Caco-2 (cell line): Measurements from ENCODE around the gene KIDINS220. TPM values are rescaled to one million over a fixed set of nuclear protein-coding genes. Genes with fewer than 3 reads are reported as not detected.

Experiments
- BruUV-seq: library from RNA; stranded (reverse); fragments of 400-500 nt; replicated peaks from 2 replicates; lab custom pipeline; 2021; lab: Mats Ljungman, UMichigan
- CTCF ChIA-PET: fragments of 300-600 bp; sonication (Branson Sonifier 250); formaldehyde crosslinking; loops from one replicate; lab custom pipeline; 2022; ENCODE audit warnings: antibody characterized with exemption; lab: Charles Lee
- POLR2A ChIA-PET: fragments of 300-600 bp; sonication (Branson Sonifier 250); formaldehyde crosslinking; loops from one replicate; lab custom pipeline; 2022; ENCODE audit warnings: antibody characterized with exemption; lab: Charles Lee
- DNase-seq, 2 experiments: peaks; one replicate each; pipeline versions ENCODE4 v3.0.0 to v3.0.0-alpha.2; 2020 to 2022
- H3K27me3 ChIP-seq: replicated peaks from 2 replicates; pipeline ENCODE4 v1.6.0; 2011; ENCODE audit warnings: low read length; ENCODE audit not compliant: control insufficient read depth, insufficient read depth
- H3K36me3 ChIP-seq: 2 replicates; pipeline ENCODE4 v1.5.1; 2011; ENCODE audit warnings: low read length; ENCODE audit not compliant: control insufficient read depth, insufficient read depth
- H3K4me1 ChIP-seq: fragments of 250-450 bp; sonication (Bioruptor Pico); 2 replicates; pipeline ENCODE4 v1.5.1; 2020; ENCODE audit warnings: mild to moderate bottlenecking
- H3K4me3 ChIP-seq: 2 replicates; pipeline ENCODE4 v1.5.1; 2011; ENCODE audit warnings: low read depth, mild to moderate bottlenecking, control low read depth, low read length
- H3K9me3 ChIP-seq: fragments of 250-450 bp; sonication (Bioruptor Pico); 2 replicates; pipeline ENCODE4 v1.5.1; 2020; ENCODE audit warnings: mild to moderate bottlenecking, moderate library complexity
- H3K27ac Mint-ChIP-seq: one replicate; pipeline ENCODE4 v1.8.0; 2022; ENCODE audit warnings: mixed read lengths; ENCODE audit not compliant: unreplicated experiment
- H3K27me3 Mint-ChIP-seq: one replicate; pipeline ENCODE4 v1.8.0; 2022; ENCODE audit warnings: mixed read lengths; ENCODE audit not compliant: insufficient read depth, unreplicated experiment
- H3K36me3 Mint-ChIP-seq: one replicate; pipeline ENCODE4 v1.8.0; 2022; ENCODE audit warnings: mild to moderate bottlenecking, mixed read lengths; ENCODE audit not compliant: insufficient read depth, unreplicated experiment
- H3K4me1 Mint-ChIP-seq: one replicate; pipeline ENCODE4 v1.8.0; 2022; ENCODE audit warnings: low read depth, mixed read lengths; ENCODE audit not compliant: unreplicated experiment
- H3K4me3 Mint-ChIP-seq: one replicate; pipeline ENCODE4 v1.8.0; 2022; ENCODE audit warnings: mild to moderate bottlenecking, moderate library complexity, mixed read lengths; ENCODE audit not compliant: unreplicated experiment
- H3K9me3 Mint-ChIP-seq: one replicate; pipeline ENCODE4 v1.8.0; 2022; ENCODE audit warnings: mixed read lengths; ENCODE audit not compliant: unreplicated experiment
- CTCF ChIP-seq, 2 experiments: fragments of 200-600 bp in 1 of 2; IDR thresholded peaks; 1 replicate in 1 of 2; 2 replicates in 1 of 2; pipeline versions ENCODE4 v1.5.1 to v1.8.0; 2011 to 2022; ENCODE audit warnings: antibody characterized with exemption in 1 of 2, control low read depth in 1 of 2, inconsistent platforms in 1 of 2, low read depth in 1 of 2, low read length in 1 of 2, mild to moderate bottlenecking in 1 of 2, moderate library complexity in 1 of 2; ENCODE audit not compliant: insufficient read depth in 1 of 2, severe bottlenecking in 1 of 2, unreplicated experiment in 1 of 2
- intact Hi-C: fragments of 100-400 bp; cut with micrococcal nuclease; formaldehyde crosslinking; loops from one replicate; pipeline ENCODE4 v1.10.0; 2022; ENCODE audit not compliant: unreplicated experiment
- total RNA-seq: library from RNA; stranded (reverse); gene quantifications from 2 replicates; pipeline ENCODE4 v1.2.3, GENCODE V29; 2022

Gene KIDINS220
- total RNA-seq, 1 experiment from 2014 or later = 32.8 TPM

- BruUV-seq = no TSS peak
- CTCF ChIA-PET = no interaction called here
- H3K9me3 Mint-ChIP-seq = no peaks in the 10 kb centered on the region
- intact Hi-C loops = no loop called here
- DNase-seq = no peak
- TF ChIP-seq CTCF (IDR thresholded peaks at IDR 0.05; ENCODE audit: insufficient read depth in 1 of 2, low read depth in 1 of 2, low read length in 1 of 2, severe bottlenecking in 1 of 2, unreplicated experiment in 1 of 2) = no peak
- no peak overlapping the region for H3K4me3 Mint-ChIP-seq
- no peaks in the 10 kb centered on the region for H3K9me3 ChIP-seq
- no peaks in the 10 kb centered on the region for H3K27me3 Mint-ChIP-seq
- H3K27me3 ChIP-seq = no peaks in the 10 kb centered on the region
- POLR2A ChIA-PET = no interaction called here
- H3K4me3 ChIP-seq = no peak overlapping the region
- no peaks in the 10 kb centered on the region for H3K36me3 Mint-ChIP-seq
- H3K4me1 Mint-ChIP-seq = no peaks in the 10 kb centered on the region
- H3K4me1 ChIP-seq = no peaks in the 10 kb centered on the region
- H3K27ac Mint-ChIP-seq = no peak overlapping the region
- no peaks in the 10 kb centered on the region for H3K36me3 ChIP-seq
Measured at GRCh38 chr2:8860239-8860638, 22.8 kb upstream of the KIDINS220 start.

- Mint-ChIP-seq H3K36me3 (no peaks in the 10 kb centered on the region), H3K27me3 (no peaks in the 10 kb centered on the region), H3K9me3 (no peaks in the 10 kb centered on the region), H3K4me1 (no peaks in the 10 kb centered on the region), H3K4me3 (no peak overlapping the region), H3K27ac (no peak overlapping the region)
- ChIA-PET POLR2A (no interaction called here), CTCF (no interaction called here)
- no peaks in the 10 kb centered on the region for H3K9me3 ChIP-seq
- BruUV-seq = no TSS peak
- intact Hi-C loops = no loop called here
- H3K36me3 ChIP-seq = no peaks in the 10 kb centered on the region
- H3K4me3 ChIP-seq = no peak overlapping the region
- TF ChIP-seq CTCF (IDR thresholded peaks at IDR 0.05; ENCODE audit: insufficient read depth in 1 of 2, low read depth in 1 of 2, low read length in 1 of 2, severe bottlenecking in 1 of 2, unreplicated experiment in 1 of 2) = no peak
- H3K4me1 ChIP-seq = no peaks in the 10 kb centered on the region
- H3K27me3 ChIP-seq = no peaks in the 10 kb centered on the region
- DNase-seq = no peak
Measured at GRCh38 chr2:8858910-8859309, 21.5 kb upstream of the KIDINS220 start.

- Mint-ChIP-seq H3K4me3 (no peak overlapping the region), H3K36me3 (no peaks in the 10 kb centered on the region), H3K27me3 (no peaks in the 10 kb centered on the region), H3K9me3 (no peaks in the 10 kb centered on the region), H3K27ac (no peak overlapping the region), H3K4me1 (no peaks in the 10 kb centered on the region)
- H3K36me3 ChIP-seq = no peaks in the 10 kb centered on the region
- H3K4me3 ChIP-seq = no peak overlapping the region
- H3K27me3 ChIP-seq = no peaks in the 10 kb centered on the region
- BruUV-seq = no TSS peak
- no peak for TF ChIP-seq CTCF (IDR thresholded peaks at IDR 0.05; ENCODE audit: insufficient read depth in 1 of 2, low read depth in 1 of 2, low read length in 1 of 2, severe bottlenecking in 1 of 2, unreplicated experiment in 1 of 2)
- H3K4me1 ChIP-seq = no peaks in the 10 kb centered on the region
- H3K9me3 ChIP-seq = no peaks in the 10 kb centered on the region
- CTCF ChIA-PET = no interaction called here
- POLR2A ChIA-PET = no interaction called here
- intact Hi-C loops = no loop called here
- no peak for DNase-seq
Measured at GRCh38 chr2:8858264-8858663, 20.9 kb upstream of the KIDINS220 start.
